NCI-H1694 treated with DMSO at 0.1 percent for 48 hours (cell line): Measurements from ENCODE around the gene POLR1F.
"Not testable (repeated sequence)": the region's sequence is repeated elsewhere in the genome, so short reads cannot be mapped to it uniquely, and the experiment has no call there.

Source experiments
- DNase-seq: peaks from one replicate; lab custom pipeline; 2025; lab: John Stamatoyannopoulos, UW

The POLR1F gene

DNA sequence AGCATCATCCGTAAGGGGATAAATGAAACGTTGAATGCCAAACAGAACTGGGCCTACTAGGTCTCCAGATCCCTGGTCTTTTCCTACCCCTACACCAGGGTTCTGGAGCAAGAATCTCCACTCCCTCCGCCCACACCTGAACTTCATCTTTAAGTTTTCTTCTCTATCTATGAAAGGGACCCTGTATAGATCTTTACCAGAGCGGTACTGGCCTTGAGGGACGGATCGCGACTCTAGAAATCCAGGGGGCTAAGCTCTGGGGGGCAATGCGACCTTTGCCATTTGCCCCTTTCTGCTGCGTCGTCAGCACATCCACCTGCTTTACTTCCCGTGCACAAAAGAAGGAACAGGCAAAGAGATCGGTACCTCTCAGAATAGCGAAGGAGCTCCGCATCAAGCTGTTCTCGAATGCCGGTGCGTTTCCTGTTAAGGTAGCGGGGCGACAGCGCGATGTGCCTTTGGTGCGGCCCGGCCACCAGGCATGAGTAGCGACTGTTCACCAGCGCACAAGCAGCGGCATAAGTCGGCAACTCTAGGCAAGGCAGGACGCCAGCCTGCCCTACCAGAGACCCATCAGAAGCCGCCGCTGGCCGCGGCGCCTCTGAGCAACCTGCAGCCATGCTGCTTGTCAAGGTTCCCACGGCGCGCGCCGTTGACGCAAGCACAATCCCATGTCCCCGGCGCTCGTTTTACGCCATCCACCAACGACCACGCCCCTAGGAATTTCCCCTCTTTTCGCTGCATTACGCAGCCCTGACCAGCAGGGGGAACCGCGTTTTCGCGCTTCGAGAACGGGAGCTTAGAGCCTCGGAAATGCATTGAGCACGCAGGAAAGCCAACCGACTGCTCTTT, at the start of gene POLR1F:
TSS of gene POLR1F (minus strand) at position 641 of the 852 bp plus-strand sequence. CDS start at position 620, 21 bp downstream.
- DNase-seq, result peak; percentile 92

DNA sequence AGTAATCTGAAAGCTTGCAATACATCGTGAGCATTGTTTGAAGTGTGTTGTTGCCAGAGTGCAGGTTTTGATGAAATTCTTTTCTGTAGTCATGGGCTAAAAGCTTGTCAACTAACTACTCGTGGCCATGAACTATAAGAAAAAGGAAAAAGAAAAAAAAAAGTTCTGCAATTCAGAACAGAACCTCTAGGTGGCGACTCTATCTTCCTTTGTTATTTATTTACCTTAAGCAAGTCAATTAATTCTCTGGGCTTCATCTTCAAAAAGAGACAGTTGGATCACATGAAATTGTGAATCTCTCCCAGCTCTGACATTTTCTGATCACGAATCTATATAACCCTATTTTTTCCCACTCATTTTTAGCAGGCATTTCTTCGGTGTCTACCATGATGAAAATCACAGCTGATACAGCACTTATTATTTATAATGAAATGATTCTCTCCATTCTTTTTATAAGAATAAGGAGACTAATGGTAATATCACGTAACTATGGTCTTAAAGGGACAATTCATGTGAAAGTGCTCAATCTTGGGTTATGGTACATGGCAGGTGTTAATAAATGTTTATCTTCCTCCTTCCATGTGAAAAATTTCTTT, 45.8 kb upstream of the POLR1F start:
- peak; percentile 10 for DNase-seq

- DNase-seq, result no peak
These were observed 43.2 kb upstream of the POLR1F start for GRCh38 chr7:19752020-19752419.

DNA sequence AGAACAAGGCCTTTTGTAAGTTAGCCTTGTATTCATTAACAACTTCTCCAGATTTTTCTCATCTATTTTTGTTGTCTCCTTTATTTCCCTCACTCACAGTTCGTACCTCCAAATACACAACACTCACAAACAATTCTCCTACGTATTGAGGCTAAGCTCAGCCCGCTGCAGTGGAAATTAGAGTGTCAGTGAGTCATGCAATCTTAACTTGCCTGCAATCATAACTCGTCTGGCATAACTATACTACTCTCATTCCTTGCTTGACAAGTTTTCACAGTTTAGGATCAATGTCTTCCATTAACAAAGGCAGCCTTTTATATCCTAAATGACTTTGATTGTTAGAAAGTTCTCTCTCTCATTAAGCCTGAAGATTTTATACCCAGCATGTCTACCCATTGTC, 40.8 kb upstream of the POLR1F start:
- no peak for DNase-seq

- peak; percentile 50 for DNase-seq
These were observed 39.0 kb upstream of the POLR1F start for GRCh38 chr7:19747740-19748339.

- DNase-seq, result no peak
These were observed 35.2 kb upstream of the POLR1F start for GRCh38 chr7:19744075-19744474.

DNA sequence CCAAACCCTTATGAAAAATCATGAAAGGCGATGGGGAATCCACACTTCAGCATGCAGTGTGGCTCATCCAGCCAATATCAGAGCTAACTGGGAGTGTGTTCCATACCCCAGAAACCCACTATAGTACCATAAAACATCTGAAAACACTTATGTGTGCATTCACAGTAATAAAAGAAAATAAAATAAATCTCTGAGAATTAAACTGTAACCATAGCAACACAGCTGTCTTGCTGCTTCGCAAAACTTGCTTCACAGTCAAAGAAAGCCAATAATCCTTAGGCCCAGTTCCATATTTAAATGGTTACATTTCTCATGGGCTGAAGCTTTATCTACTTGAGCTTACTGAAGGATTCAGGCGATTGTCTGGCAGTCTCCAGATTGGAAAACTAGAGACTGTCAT, 19.9 kb upstream of the POLR1F start:
- DNase-seq, result no peak

GRCh38 chr7:19725770-19726169, 16.9 kb upstream of the POLR1F start:
- DNase-seq, result no peak

DNA sequence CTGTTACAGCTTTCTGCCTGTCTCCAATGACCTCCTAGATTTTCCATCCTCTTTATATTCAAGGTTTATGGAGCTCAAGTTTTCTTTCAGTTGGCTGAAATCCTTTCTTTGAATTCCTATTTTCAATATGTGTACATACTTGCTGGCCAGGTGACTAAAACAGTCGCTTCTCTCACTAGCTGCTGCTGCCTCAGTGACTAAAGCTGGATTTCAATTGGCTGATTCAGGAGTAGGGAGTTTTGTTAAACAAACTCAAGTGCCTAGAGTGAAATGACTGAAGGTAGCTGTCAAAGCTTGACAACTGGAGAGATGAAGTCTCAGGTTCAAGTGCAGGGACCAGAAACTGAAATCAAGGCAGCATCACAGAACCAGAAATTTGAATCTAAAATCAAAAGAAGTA, 6.7 kb upstream of the POLR1F start:
- DNase-seq, result no peak

DNA sequence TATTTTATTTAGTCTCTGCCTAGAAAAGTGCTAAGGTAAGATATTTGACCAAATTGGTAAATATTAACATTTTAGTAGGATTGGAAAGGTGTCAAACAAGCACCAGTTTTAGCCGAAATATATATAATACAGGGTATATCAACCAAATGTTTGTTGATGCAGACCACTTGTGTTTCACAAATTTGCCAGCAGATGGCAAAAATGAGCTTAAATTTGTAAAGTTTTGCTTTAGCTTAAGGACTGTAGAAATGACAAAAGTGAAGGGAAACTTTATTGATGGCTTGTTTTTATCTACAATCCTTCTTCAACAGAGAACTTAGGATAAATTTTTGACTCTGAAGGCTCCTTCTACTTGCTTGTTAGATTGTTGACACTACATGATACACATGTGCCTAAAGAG, 4.8 kb upstream of the POLR1F start:
- peak; percentile 22 for DNase-seq

- DNase-seq, result no peak
These were observed 377 bp upstream of the POLR1F start for GRCh38 chr7:19709249-19709578.

DNA sequence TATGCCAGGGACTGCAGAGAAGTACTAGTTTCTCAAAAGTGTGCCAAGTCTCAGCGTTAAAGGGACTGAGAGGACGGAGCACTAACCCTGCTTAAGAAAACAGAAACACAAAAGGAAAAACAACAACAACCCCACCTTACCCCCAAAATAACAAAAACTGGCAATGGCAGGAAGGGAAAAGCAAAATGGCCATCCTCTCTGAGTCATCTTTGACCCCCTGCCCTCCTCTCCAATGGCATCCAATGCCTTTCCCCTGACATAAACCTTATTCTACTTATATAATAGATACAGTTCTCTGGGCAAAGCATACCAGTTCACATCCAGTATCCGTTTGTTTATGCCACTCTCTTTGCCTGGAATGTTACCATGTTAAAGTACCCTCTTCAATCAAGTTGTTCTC, 1.6 kb downstream of the POLR1F start:
- DNase-seq, result no peak

- DNase-seq, result no peak
These were observed 3.2 kb downstream of the POLR1F start for GRCh38 chr7:19705663-19706062.

- DNase-seq, result no peak
These were observed 7.4 kb downstream of the POLR1F start for GRCh38 chr7:19701471-19701870.

DNA sequence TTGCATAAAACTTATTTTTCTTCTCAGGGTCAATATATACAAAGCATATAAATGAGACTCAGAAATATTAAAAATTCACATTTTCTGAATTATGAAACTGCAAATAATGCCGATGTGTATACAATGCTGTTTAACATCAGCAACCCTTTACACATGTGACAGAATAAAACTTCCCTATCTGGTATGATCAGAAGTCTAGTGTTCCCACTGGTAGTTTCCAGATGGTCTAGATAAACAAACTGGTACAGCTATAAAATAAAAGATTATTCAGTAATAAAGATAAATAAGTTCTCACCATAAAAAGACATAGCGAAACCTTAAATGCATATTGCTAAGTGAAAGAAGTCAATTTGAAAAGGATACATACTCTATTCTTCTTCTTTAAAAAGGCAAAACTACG, 7.9 kb downstream of the POLR1F start:
- no peak for DNase-seq

GRCh38 chr7:19698331-19698730, 10.5 kb downstream of the POLR1F start:
- DNase-seq, result no peak

DNA sequence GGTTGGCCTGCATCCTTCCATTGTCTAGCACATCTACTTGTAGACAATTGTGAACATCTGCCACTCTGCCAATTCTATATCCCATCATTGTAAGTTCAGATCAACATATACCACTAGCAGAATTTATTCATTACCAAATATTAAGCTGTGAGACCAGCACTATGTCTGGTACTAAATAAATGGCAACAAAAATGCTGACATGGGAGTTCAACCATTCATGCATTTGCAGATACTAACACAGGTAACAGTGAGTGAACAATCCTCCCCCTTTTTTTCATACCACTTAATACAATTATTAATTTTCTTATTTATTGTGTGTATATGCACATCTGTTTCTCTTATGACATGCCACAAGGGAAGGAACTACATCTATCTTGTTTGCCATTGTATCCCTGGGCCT, 11.9 kb downstream of the POLR1F start:
- no peak for DNase-seq

- DNase-seq, result no peak
These were observed 16.6 kb downstream of the POLR1F start for GRCh38 chr7:19692111-19692828.

DNA sequence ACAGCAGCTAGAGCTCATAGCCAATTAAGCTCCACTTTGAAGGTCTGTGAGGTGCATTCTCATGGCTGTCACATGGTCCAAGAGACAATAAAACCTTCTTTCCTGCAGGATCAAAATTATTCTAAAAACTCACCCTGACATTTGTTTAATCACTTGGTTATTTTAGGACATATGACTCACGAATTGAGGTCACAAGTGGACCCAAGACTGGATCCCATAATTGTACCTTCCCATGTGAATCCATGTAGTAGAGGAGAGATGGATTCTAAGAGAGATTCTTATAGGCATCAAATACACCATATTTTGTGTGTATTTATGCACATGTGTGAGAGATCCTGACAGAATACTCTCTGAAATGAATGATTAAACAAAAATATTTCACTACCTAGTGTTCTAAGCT, 18.1 kb downstream of the POLR1F start:
- no peak for DNase-seq

GRCh38 chr7:19689130-19689529, 19.7 kb downstream of the POLR1F start:
- DNase-seq, result not testable (repeated sequence)

DNA sequence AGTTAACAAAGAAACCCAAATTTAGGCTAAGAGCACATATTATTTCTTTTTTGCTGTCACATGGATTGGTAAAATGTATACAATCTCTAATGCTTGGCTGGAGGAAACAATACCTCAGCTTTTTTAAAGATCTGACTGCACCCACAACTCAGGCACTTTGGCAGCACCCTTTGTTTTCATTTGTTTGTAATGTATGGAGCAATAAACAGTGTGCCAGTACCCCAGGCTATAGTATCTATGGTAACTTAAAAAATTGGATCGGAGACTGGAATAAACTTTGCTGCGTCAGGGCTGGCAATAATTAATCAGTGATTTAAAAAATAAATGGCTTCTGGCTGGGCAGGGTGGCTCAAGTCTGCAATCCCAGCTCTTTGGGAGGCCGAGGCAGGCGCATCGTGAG, 27.2 kb downstream of the POLR1F start:
- DNase-seq, result no peak

DNA sequence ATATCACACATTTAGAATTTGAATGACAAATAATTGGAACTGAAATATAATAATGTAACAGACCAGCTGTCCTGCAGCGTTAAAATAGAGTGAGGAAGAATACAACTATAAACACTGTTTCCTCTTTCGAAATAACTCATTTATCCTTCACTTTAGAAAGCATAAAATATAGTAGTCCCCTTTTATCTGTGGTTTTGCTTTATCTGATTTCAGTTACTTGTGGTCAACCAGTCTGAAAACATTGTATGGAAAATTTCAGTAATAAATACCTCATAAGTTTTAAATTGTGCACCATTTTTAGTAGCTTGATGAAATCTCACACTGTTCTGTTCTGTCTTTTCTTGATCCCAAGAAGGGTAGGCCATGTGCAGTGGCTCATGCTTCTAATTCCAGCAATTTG, 31.7 kb downstream of the POLR1F start:
- no peak for DNase-seq

GRCh38 chr7:19675816-19676215, 33.0 kb downstream of the POLR1F start:
- DNase-seq, result no peak
